GM12878 (cell line): Measurements from ENCODE around the gene DUSP22. TPM values are rescaled to one million over a fixed set of nuclear protein-coding genes. Genes with fewer than 3 reads are reported as not detected.
A peak's percentile ranks its signal among the peaks of the same experiment; 100 is the strongest.

Experiments used
- BACH1 ChIP-seq: fragments of 450-650 bp; IDR thresholded peaks from 2 replicates; pipeline ENCODE4 v1.6.1; 2017; ENCODE audit warnings: mild to moderate bottlenecking, borderline replicate concordance
- CTCF ChIP-seq, 3 experiments: IDR thresholded peaks in 2 of 3; conservative IDR thresholded peaks in 1 of 3; 2 replicates each; pipeline ENCODE4 v1.5.1; 2011; ENCODE audit warnings: low read depth in 3 of 3, low read length in 3 of 3, mild to moderate bottlenecking in 3 of 3, control low read depth in 2 of 3, moderate library complexity in 2 of 3, inconsistent platforms in 1 of 3, mixed read lengths in 1 of 3; ENCODE audit not compliant: control insufficient read depth in 2 of 3, insufficient read depth in 1 of 3; ENCODE audit errors: extremely low read depth in 1 of 3
- IRF3 ChIP-seq: fragments of 450-650 bp; IDR thresholded peaks from 2 replicates; pipeline ENCODE4 v1.6.1; 2014; ENCODE audit warnings: mild to moderate bottlenecking
- KDM1A ChIP-seq: fragments of 200-600 bp; sonication (generic); IDR thresholded peaks from 2 replicates; pipeline ENCODE4 v1.6.1; 2016; ENCODE audit warnings: borderline replicate concordance
- RCOR1 ChIP-seq: conservative IDR thresholded peaks from 2 replicates; pipeline ENCODE4 v1.6.1; 2012; ENCODE audit warnings: low read depth, low read length, improper control_type of control experiment
- REST ChIP-seq: IDR thresholded peaks from 2 replicates; pipeline ENCODE4 v1.6.1; 2012; ENCODE audit warnings: mild to moderate bottlenecking, low read depth, low read length
- polyA plus RNA-seq, 11 experiments: library from polyadenylated mRNA; depleted of rRNA in 4 of 11; unstranded in 6 of 11; stranded (reverse) in 5 of 11; fragments of >200 nt; fragmentation: Nextera tagmentation in 4 of 11; fragmentation: Illumina TruSeq in 1 of 11; extraction: Ambion mirVana in 4 of 11; extraction: Trizol in 1 of 11; gene quantifications; 1 replicate in 1 of 11; 2 replicates in 10 of 11; pipeline versions ENCODE4 v1.2.1 to v1.2.3, GENCODE V29; 2011 to 2016; ENCODE audit warnings: inconsistent platforms in 2 of 11, missing spikeins in 2 of 11, low read depth in 1 of 11
- total RNA-seq, 4 experiments: library from RNA; depleted of rRNA in 3 of 4; stranded (reverse); fragments of >200 nt in 3 of 4; fragmentation: Illumina TruSeq in 1 of 4; extraction: Trizol in 1 of 4; gene quantifications; 2 replicates each; pipeline versions ENCODE4 v1.2.1 to v1.2.3, GENCODE V29; 2013 to 2021

Gene DUSP22
- total and polyA plus RNA-seq, 10 of the 15 experiments (the other 5 are each of a cell fraction or from before 2014, with no cell fraction given): 78.9 to 156 (median 107) TPM

GRCh38 chr6:329888-330691 lies 37.8 kb downstream of the DUSP22 start (continued):
- peak in 2 of 3 experiments; percentile 16 to 35; a peak in 2 of 6 replicates for TF ChIP-seq CTCF (IDR thresholded peaks at IDR 0.05 in 2 of 3, conservative IDR thresholded peaks at IDR 0.05 in 1 of 3; ENCODE audit: control insufficient read depth in 2 of 3, extremely low read depth in 1 of 3, insufficient read depth in 1 of 3, low read depth in 3 of 3, low read length in 3 of 3)
- TF ChIP-seq RCOR1: 0 out of 2 replicates have a peak, but pooled peaks have one; percentile 4
- no peak for TF ChIP-seq BACH1
- no peak for TF ChIP-seq KDM1A
- TF ChIP-seq IRF3: no peak
- no peak for TF ChIP-seq REST
- TF ChIP-seq, all 136 proteins: peak for 32
